K562 (cell line): ENCODE measurements around the gene LPCAT1. TPM values are rescaled to one million over a fixed set of nuclear protein-coding genes. Genes with fewer than 3 reads are reported as not detected.

Source experiments
- ATAC-seq: fragments of 200-7000 bp; cut with Tn5 transposase; 3 replicates; pipeline ENCODE4 v1.9.1; 2020; ENCODE audit warnings: moderate library complexity
- BruUV-seq: library from RNA; stranded (reverse); fragments of 400-500 nt; replicated peaks from 2 replicates; lab custom pipeline; 2021; lab: Mats Ljungman, UMichigan
- CTCF ChIA-PET: fragments of 300-600 bp; formaldehyde crosslinking; extraction: SDS; loops from one replicate; lab custom pipeline; 2021; ENCODE audit warnings: low intra/inter-chr PET ratio; lab: Yijun Ruan, JAX
- POLR2A ChIA-PET: fragments of 300-600, 350-650 bp; sonication (Branson Sonifier 250); formaldehyde crosslinking; extraction: SDS; loops from one replicate; lab custom pipeline; 2021; ENCODE audit warnings: antibody characterized with exemption, inconsistent platforms; lab: Yijun Ruan, JAX
- DNase-seq, 4 experiments: peaks; one replicate each; pipeline versions ENCODE4 v3.0.0 to v3.0.0-alpha.2; 2011 to 2018; ENCODE audit warnings: low spot score in 3 of 4, mixed read lengths in 3 of 4; ENCODE audit errors: extremely low read depth in 1 of 4
- FAIRE-seq: peaks from 2 replicates; lab custom pipeline; 2011; peaks lifted over from hg19 to GRCh38; lab: Jason Lieb, UNC
- H2AFZ ChIP-seq: 2 replicates; pipeline ENCODE4 v1.6.0; 2011; ENCODE audit warnings: low read depth, low read length, control low read depth, inconsistent platforms
- H3K27ac ChIP-seq: fragments of 200-600 bp; 3 replicates; pipeline ENCODE4 v1.8.0; 2011; ENCODE audit warnings: low read depth, mild to moderate bottlenecking, control low read depth, inconsistent platforms, low read length, moderate library complexity, mixed read lengths; ENCODE audit errors: extremely low read depth
- H3K27me3 ChIP-seq, 2 experiments: fragments of 300-600 bp in 1 of 2; 2 replicates in 1 of 2; 3 replicates in 1 of 2; pipeline versions ENCODE4 v1.6.0 to v1.8.0; 2011; ENCODE audit warnings: inconsistent platforms in 2 of 2, low read length in 2 of 2, mild to moderate bottlenecking in 1 of 2, mixed read lengths in 1 of 2, moderate library complexity in 1 of 2; ENCODE audit not compliant: control insufficient read depth in 2 of 2, insufficient read depth in 2 of 2
- H3K36me3 ChIP-seq: fragments of 300-600 bp; 3 replicates; pipeline ENCODE4 v1.8.0; 2011; ENCODE audit warnings: mild to moderate bottlenecking, low read length, inconsistent platforms; ENCODE audit not compliant: control insufficient read depth, insufficient read depth
- H3K4me1 ChIP-seq, 2 experiments: fragments of 200-600 bp in 1 of 2; replicated peaks in 1 of 2; 2 replicates in 1 of 2; 3 replicates in 1 of 2; pipeline versions ENCODE4 v1.5.1 to v1.8.0; 2011; ENCODE audit warnings: inconsistent platforms in 2 of 2, low read length in 2 of 2, mild to moderate bottlenecking in 1 of 2, mixed read lengths in 1 of 2, moderate library complexity in 1 of 2; ENCODE audit not compliant: control insufficient read depth in 2 of 2, insufficient read depth in 2 of 2
- H3K4me2 ChIP-seq: 2 replicates; pipeline ENCODE4 v1.6.1; 2011; ENCODE audit warnings: low read length, control low read depth, inconsistent platforms, mixed read lengths; ENCODE audit not compliant: insufficient read depth
- H3K4me3 ChIP-seq: fragments of 200-600 bp; sonication (generic), shearing (Covaris generic); 2 replicates; pipeline ENCODE4 v1.5.1; 2016; ENCODE audit warnings: control low read depth, inconsistent platforms
- H3K79me2 ChIP-seq: fragments of 200-600 bp; 3 replicates; pipeline ENCODE4 v1.8.0; 2011; ENCODE audit warnings: low read length, inconsistent platforms; ENCODE audit not compliant: control insufficient read depth, insufficient read depth
- H3K9ac ChIP-seq, 2 experiments: 2 replicates each; pipeline versions ENCODE4 v1.6.0 to v1.6.1; 2011; ENCODE audit warnings: low read depth in 2 of 2, low read length in 2 of 2, control low read depth in 1 of 2, inconsistent platforms in 1 of 2, mild to moderate bottlenecking in 1 of 2, mixed read lengths in 1 of 2; ENCODE audit not compliant: insufficient read depth in 1 of 2
- H3K9me1 ChIP-seq: one replicate; pipeline ENCODE4 v1.6.0; 2011; ENCODE audit warnings: inconsistent platforms, mild to moderate bottlenecking, low read length, moderate library complexity; ENCODE audit not compliant: control insufficient read depth, insufficient read depth
- H3K9me3 ChIP-seq: replicated peaks from 2 replicates; pipeline ENCODE4 v1.5.1; 2011; ENCODE audit warnings: low read depth, low read length, inconsistent platforms; ENCODE audit not compliant: control insufficient read depth, insufficient read depth
- H4K20me1 ChIP-seq: replicated peaks from 2 replicates; pipeline ENCODE4 v1.6.1; 2011; ENCODE audit warnings: low read length, inconsistent platforms, mixed read lengths; ENCODE audit not compliant: control insufficient read depth, insufficient read depth
- CGGBP1 ChIP-seq: fragments of 250-450 bp; sonication (Bioruptor Pico); IDR thresholded peaks from 2 replicates; pipeline ENCODE4 v1.9.0; 2021; ENCODE audit warnings: mild to moderate bottlenecking
- GABPA ChIP-seq: fragments of 200-800 bp; sonication (Bioruptor generic); conservative IDR thresholded peaks from 2 replicates; pipeline ENCODE4 v1.6.1; 2016; ENCODE audit warnings: low read depth, missing genetic modification characterization, missing compliant biosample characterization
- HDAC1 ChIP-seq, 2 experiments: fragments of 450-650 bp; IDR thresholded peaks; 2 replicates each; pipeline ENCODE4 v1.6.1; 2016 to 2017; ENCODE audit warnings: inconsistent platforms in 1 of 2, mild to moderate bottlenecking in 1 of 2, moderate library complexity in 1 of 2
- PPARD ChIP-seq: fragments of 250-450 bp; sonication (Bioruptor Pico); IDR thresholded peaks from 2 replicates; pipeline ENCODE4 v1.8.0; 2022; ENCODE audit warnings: inconsistent platforms, mild to moderate bottlenecking, moderate library complexity
- ZKSCAN1 ChIP-seq: fragments of 150-350 bp; IDR thresholded peaks from 2 replicates; pipeline ENCODE4 v1.6.1; 2016; ENCODE audit warnings: low read depth, low read length
- ZNF143 ChIP-seq: sonication (generic); formaldehyde crosslinking; IDR thresholded peaks from 2 replicates; pipeline ENCODE4 v1.9.0; 2022; ENCODE audit warnings: mild to moderate bottlenecking, missing genetic modification reagents
- ZNF780A ChIP-seq: fragments of 250-450 bp; sonication (Bioruptor Pico); IDR thresholded peaks from 2 replicates; pipeline ENCODE4 v1.5.0; 2021; ENCODE audit warnings: mild to moderate bottlenecking
- ZZZ3 ChIP-seq: fragments of 450-650 bp; IDR thresholded peaks from 2 replicates; pipeline ENCODE4 v1.6.1; 2016; ENCODE audit warnings: antibody characterized with exemption, mild to moderate bottlenecking, moderate library complexity
- WGBS: fragments of 100-300 bp; shearing (Covaris generic); methylation state at CpG from one replicate; pipeline ENCODE4 v1.1.6; 2016; ENCODE audit warnings: low coverage, mixed read lengths; ENCODE audit not compliant: insufficient coverage; ENCODE audit errors: missing lambda C conversion rate; 5-methylcytosine and 5-hydroxymethylcytosine counted together
- in situ Hi-C: fragments of 300-500 bp; cut with MboI; formaldehyde crosslinking; loops from 4 replicates; pipeline ENCODE4 v1.15.0; 2018; ENCODE audit warnings: inconsistent platforms, mixed read lengths
- intact Hi-C: fragments of 100-400 bp; cut with micrococcal nuclease; formaldehyde crosslinking; loops from 2 replicates; pipeline ENCODE4 v1.14.2; 2022
- polyA plus RNA-seq, 8 experiments: library from polyadenylated mRNA; depleted of rRNA in 4 of 8; stranded (reverse) in 5 of 8; unstranded in 3 of 8; fragments of >200 nt; fragmentation: Nextera tagmentation in 2 of 8; fragmentation: Illumina TruSeq in 1 of 8; extraction: Ambion mirVana in 2 of 8; extraction: Trizol in 1 of 8; gene quantifications; 2 replicates each; pipeline versions ENCODE4 v1.2.1 to v1.2.3, GENCODE V29; 2011 to 2014; ENCODE audit warnings: inconsistent platforms in 1 of 8, missing spikeins in 1 of 8
- total RNA-seq, 7 experiments: library from RNA; depleted of rRNA in 6 of 7; stranded (reverse); fragments of >200 nt in 6 of 7; fragmentation: Illumina TruSeq in 2 of 7; extraction: Trizol in 2 of 7; gene quantifications; 2 replicates each; pipeline versions ENCODE4 v1.2.1 to v1.2.3, GENCODE V29; 2011 to 2021; ENCODE audit warnings: low replicate concordance in 1 of 7
- TF ChIP-seq, protein P1 (sequence below): fragments of 250-450 bp; sonication (Bioruptor Pico); IDR thresholded peaks from 2 replicates; pipeline ENCODE4 v1.5.0; 2021; ENCODE audit warnings: mild to moderate bottlenecking, moderate library complexity
- TF ChIP-seq, protein P2 (sequence below): fragments of 250-450 bp; sonication (Bioruptor Pico); IDR thresholded peaks from 2 replicates; pipeline ENCODE4 v1.4.0; 2020; ENCODE audit warnings: mild to moderate bottlenecking, moderate library complexity
- TF ChIP-seq, protein P3 (sequence below), 2 experiments: IDR thresholded peaks; 2 replicates each; pipeline ENCODE4 v1.6.1; 2012; ENCODE audit warnings: improper control_type of control experiment in 2 of 2, low read depth in 2 of 2, low read length in 2 of 2, borderline replicate concordance in 1 of 2
- TF ChIP-seq, protein P4 (sequence below), 2 experiments: fragments of 450-650 bp in 1 of 2; sonication (generic) in 1 of 2; formaldehyde crosslinking; conservative IDR thresholded peaks; 2 replicates each; pipeline versions ENCODE4 v1.4.0 to v1.8.1; 2020 to 2022; ENCODE audit warnings: mild to moderate bottlenecking in 1 of 2, missing genetic modification reagents in 1 of 2

LPCAT1 gene
- total and polyA plus RNA-seq, 9 of the 15 experiments (the other 6 are each of a cell fraction or from before 2014, with no cell fraction given), result 0.14 to 18.4 (median 13.9) TPM

DNA sequence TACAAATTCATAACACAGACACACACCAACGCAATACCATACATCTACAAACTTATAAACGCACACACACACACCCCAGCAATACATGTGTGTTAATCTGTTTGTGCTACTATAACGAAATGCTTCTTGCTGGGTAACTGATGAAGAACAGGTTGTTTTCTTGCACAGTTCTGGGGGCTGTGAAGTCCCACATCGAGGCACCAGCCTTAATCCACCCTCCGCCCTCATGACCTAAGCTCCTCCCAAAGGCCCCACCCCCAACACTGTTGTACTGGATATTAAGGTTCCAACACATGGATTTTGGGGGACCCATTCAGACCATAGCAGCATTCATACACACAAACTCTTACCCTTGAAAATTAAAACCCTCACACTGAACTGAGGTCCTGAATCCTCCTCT is 38.8 kb upstream of the LPCAT1 start:
- Histone ChIP-seq H3K9me3 (0 out of 2 replicates have a peak, but pooled peaks cover 2% of the 10 kb centered on the region), H3K4me2 (no peak overlapping the region), H3K4me3 (no peak overlapping the region), H3K27ac (no peak overlapping the region), H3K36me3 (no peaks in the 10 kb centered on the region), H3K9me1 (no peaks in the 10 kb centered on the region), H4K20me1 (no peaks in the 10 kb centered on the region; the same call in 1 of the 2 replicates), H3K4me1 (peaks cover 0 to 19% of the 10 kb centered on the region in 2 experiments; a peak in 2 of 5 replicates), H3K27me3 (peaks cover 44 to 66% of the 10 kb centered on the region in 2 experiments), H2AFZ (no peak overlapping the region), H3K9ac (no peak overlapping the region), H3K79me2 (no peaks in the 10 kb centered on the region)
- in situ Hi-C loops (no loop called here), intact Hi-C loops (no loop called here)
- WGBS, result 7% methylated on average over 5 of the region's 5 CpGs
- BruUV-seq, result no TSS peak
- ATAC-seq (no peak), DNase-seq (no peak), FAIRE-seq (no peak)
- POLR2A ChIA-PET, result no interaction called here
- CTCF ChIA-PET, result no interaction called here
- TF ChIP-seq ZKSCAN1 (no peak), CGGBP1 (CRISPR knock-in tag) (no peak), ZZZ3 (no peak), ZNF143 (CRISPR knock-in tag) (no peak), ZNF780A (CRISPR knock-in tag) (no peak), PPARD (CRISPR knock-in tag) (no peak), HDAC1 (IDR thresholded peaks at IDR 0.05) (no peak), GABPA (tag) (no peak)
- TF ChIP-seq, protein P1, sequence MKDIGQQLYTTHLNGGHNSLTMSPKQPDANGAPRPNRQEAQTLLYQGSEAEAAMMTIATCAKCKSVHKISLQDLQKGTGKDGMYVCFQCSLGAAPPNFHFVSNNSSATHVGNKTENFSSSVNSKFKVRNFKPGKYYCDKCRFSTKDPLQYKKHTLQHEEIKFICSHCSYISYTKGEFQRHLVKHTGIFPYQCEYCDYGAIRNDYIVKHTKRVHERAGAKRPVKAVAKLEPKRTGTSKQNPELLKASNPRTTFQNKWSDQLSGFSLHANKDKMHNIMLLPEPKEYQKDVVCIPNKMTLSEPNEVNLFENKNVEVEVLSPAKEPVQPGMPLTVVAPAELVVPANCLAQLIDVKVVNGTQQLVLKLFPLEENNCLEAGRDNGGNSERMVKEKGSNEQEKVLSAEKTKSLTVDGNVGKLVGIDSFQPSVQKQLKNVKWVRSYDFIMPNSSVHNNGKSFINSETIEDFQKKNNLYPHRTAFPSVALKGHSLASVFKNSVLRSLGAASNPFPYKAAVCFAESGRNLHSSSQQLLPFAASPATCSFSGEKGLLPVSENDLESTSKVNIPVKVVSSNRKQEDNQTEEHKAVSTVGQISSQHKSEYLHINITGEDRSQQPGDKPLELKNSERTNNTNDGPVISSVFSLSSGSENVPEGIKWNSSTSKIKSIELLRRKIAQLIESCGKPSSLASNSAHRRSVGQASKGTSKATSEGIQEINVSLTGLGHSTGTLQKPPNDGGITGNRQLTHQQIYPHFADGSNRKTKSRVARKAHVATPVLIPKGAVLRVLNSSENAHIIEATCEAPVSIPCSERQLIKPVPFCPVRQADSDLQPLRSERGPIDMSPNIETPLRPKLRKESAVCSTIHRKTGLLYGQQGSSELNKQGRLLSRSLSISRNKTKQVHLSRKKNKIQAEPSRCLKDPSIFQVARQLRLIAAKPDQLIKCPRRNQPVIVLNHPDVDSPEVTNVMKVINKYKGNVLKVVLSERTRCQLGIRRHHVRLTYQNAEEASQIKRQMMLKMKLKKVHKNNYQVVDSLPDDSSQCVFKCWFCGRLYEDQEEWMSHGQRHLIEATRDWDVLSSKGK, result no peak
- TF ChIP-seq, protein P2, sequence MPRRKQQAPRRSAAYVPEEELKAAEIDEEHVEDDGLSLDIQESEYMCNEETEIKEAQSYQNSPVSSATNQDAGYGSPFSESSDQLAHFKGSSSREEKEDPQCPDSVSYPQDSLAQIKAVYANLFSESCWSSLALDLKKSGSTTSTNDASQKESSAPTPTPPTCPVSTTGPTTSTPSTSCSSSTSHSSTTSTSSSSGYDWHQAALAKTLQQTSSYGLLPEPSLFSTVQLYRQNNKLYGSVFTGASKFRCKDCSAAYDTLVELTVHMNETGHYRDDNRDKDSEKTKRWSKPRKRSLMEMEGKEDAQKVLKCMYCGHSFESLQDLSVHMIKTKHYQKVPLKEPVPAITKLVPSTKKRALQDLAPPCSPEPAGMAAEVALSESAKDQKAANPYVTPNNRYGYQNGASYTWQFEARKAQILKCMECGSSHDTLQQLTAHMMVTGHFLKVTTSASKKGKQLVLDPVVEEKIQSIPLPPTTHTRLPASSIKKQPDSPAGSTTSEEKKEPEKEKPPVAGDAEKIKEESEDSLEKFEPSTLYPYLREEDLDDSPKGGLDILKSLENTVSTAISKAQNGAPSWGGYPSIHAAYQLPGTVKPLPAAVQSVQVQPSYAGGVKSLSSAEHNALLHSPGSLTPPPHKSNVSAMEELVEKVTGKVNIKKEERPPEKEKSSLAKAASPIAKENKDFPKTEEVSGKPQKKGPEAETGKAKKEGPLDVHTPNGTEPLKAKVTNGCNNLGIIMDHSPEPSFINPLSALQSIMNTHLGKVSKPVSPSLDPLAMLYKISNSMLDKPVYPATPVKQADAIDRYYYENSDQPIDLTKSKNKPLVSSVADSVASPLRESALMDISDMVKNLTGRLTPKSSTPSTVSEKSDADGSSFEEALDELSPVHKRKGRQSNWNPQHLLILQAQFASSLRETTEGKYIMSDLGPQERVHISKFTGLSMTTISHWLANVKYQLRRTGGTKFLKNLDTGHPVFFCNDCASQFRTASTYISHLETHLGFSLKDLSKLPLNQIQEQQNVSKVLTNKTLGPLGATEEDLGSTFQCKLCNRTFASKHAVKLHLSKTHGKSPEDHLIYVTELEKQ (CRISPR knock-in tag), result no peak
- TF ChIP-seq, protein P3, sequence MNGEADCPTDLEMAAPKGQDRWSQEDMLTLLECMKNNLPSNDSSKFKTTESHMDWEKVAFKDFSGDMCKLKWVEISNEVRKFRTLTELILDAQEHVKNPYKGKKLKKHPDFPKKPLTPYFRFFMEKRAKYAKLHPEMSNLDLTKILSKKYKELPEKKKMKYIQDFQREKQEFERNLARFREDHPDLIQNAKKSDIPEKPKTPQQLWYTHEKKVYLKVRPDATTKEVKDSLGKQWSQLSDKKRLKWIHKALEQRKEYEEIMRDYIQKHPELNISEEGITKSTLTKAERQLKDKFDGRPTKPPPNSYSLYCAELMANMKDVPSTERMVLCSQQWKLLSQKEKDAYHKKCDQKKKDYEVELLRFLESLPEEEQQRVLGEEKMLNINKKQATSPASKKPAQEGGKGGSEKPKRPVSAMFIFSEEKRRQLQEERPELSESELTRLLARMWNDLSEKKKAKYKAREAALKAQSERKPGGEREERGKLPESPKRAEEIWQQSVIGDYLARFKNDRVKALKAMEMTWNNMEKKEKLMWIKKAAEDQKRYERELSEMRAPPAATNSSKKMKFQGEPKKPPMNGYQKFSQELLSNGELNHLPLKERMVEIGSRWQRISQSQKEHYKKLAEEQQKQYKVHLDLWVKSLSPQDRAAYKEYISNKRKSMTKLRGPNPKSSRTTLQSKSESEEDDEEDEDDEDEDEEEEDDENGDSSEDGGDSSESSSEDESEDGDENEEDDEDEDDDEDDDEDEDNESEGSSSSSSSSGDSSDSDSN (IDR thresholded peaks at IDR 0.05; ENCODE audit: borderline replicate concordance in 1 of 2, low read depth in 2 of 2, low read length in 2 of 2), result no peak
- TF ChIP-seq, protein P4, sequence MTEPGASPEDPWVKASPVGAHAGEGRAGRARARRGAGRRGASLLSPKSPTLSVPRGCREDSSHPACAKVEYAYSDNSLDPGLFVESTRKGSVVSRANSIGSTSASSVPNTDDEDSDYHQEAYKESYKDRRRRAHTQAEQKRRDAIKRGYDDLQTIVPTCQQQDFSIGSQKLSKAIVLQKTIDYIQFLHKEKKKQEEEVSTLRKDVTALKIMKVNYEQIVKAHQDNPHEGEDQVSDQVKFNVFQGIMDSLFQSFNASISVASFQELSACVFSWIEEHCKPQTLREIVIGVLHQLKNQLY (CRISPR knock-in tag; conservative IDR thresholded peaks at IDR 0.05), result no peak
